CD4-positive, alpha-beta T cell treated with Interleukin-17A for 4 hours (primary cell): ENCODE data around the gene ERGIC1.
A peak's percentile ranks its signal among the peaks of the same experiment; 100 is the strongest.

Experiments used
- DNase-seq: peaks from one replicate; pipeline ENCODE4 v3.0.0-alpha.2; 2020; ENCODE audit warnings: mixed read lengths

ERGIC1 gene

GRCh38 chr5:172952034-172952511 lies 118.0 kb downstream of the ERGIC1 start:
- no peak for DNase-seq

DNA sequence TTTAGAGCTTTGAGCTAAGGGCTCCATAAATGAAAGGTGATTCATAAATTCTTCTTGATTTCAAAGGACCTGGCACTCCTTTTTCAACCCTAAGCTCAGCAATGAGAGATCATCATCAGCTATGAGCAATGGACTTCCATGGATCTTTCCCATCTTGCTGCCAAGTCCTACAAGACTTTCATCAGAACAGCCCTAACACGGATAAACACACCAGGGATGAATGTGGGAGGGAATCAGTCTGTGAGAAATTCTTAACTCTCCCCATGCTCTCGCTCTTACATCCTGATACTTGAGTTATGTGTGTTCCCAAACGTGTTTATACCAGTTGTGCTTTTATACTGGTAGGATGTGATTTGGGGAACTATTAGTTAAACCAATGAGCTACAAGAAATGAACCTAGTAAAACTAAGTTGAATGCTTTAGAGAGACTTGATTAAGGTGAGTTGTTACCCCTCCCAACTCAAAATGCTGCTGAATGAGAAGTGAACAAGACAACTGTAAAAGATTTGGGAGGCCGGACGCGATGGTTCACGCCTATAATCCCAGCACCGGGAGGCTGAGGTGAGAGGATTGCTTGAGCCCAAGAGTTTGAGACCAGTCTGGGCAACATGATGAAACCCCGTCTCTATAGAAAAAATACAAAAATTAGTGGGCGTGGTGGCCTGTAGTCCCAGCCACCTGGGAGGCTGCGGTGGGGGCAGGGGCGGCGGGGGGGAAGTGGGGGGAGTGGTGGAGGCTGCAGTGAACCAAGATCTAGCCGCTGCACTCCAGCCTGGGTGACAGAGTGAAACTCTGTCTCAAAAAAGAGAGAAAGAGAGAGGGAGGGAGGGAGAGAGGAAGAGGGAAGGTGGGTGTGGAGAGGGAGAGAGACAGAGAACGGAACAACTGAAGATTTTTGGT lies 120.0 kb downstream of the ERGIC1 start:
- no peak for DNase-seq

- no peak for DNase-seq
These were observed 120.7 kb downstream of the ERGIC1 start for GRCh38 chr5:172954751-172955159.

DNA sequence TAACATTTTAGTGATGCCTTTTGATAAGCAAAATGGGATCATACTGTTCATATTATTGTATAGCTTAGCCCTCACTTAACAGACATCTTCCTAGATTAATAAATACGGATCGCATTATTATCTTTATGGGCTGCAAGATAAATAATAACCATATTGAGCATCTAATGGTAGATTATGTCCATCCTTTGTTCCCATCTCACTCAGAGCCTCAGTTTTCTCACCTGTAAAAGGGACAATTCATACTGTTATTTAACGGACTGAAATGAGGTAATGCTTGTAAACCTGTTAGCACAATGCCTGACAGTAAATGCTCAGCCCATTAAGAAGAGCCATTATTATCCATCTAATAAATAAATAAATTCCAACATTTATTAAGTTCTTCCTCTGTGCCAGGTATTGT lies 122.2 kb downstream of the ERGIC1 start:
- no peak for DNase-seq

- no peak for DNase-seq
These were observed 122.9 kb downstream of the ERGIC1 start for GRCh38 chr5:172956936-172957335.

- DNase-seq = no peak
These were observed 123.4 kb downstream of the ERGIC1 start for GRCh38 chr5:172957458-172957857.

GRCh38 chr5:172958331-172959046 lies 124.4 kb downstream of the ERGIC1 start:
- DNase-seq = peak; percentile 73

DNA sequence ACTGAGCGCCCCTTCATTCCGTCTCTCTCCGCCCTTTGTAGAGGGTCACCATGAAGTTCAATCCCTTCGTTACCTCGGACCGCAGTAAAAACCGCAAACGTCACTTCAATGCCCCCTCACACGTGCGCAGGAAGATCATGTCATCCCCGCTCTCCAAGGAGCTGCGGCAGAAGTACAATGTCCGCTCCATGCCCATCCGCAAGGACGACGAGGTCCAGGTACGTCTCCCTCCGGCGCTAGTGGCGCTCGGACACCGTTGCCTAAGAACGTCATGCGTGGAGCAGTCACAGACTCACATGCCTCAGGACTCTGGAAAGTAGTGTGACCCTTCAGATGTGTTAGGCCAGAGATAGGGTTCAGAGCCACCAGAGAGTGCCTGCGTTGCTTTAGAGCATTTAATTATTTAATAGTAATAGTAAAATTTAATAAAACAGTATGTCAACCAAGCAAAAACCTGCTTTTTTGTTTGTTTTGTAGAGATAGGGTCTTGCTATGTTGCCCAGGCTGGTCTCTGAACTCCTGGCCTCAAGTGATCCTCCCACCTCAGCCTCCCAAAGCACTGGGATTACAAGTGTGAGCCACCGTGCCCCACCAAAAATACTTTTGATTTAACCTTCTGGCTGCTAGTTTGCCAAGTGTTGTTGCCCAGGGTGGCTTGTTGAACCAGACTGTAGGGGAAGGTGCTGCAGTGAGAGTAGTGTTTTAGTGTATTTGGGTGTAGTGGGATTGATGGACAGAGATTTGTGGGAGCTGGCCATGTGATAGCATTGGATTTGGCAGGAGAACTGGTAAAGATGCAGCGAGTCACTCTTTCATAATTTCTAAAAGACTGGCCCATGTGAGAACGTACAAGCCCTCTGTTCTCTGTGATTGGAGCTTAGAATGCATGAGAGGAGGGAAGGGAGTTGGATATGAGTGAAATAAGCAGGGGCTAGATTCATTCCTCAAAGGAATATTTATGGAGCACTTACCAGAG lies 126.1 kb downstream of the ERGIC1 start:
- no peak for DNase-seq

GRCh38 chr5:172969921-172970320 lies 135.9 kb downstream of the ERGIC1 start:
- DNase-seq = no peak

DNA sequence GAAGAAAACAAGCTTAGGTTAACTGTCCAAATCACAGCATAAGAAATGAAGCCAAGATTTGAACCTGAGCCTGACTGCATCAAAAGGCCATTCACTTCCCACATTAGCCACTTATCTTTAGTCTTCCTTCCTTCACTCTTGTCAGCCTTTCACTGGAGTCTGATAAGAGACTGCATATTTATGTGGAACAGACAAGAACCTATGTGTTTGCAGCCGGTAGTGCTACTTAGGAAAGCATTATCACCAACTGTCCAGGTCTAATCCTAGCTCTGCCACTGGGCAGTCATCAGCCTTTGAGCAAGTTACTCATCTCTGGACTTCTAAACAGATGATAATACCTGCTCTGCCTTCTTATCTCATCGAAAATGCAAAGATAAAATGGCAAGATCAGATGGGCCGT lies 137.4 kb downstream of the ERGIC1 start:
- DNase-seq = no peak

DNA sequence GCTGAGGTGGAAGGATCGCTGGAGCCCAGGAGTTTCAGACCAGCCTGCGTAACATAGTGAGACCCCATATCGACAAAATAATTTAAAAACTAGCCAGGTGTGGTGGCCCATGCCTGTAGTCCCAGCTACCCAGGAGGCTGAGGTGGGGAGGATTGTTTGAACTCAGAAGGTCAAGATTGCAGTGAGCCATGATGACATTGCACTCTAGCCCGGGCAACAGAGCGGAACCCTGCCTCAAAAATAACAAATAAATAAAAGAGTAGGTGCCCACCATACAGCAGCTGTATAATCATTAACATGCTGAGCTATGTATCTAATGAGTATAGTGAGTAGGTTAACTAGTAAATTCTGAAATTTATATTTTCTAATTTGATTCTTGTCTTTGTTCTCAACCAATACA lies 138.5 kb downstream of the ERGIC1 start:
- no peak for DNase-seq

- DNase-seq = no peak
These were observed 139.3 kb downstream of the ERGIC1 start for GRCh38 chr5:172973127-172973916.

DNA sequence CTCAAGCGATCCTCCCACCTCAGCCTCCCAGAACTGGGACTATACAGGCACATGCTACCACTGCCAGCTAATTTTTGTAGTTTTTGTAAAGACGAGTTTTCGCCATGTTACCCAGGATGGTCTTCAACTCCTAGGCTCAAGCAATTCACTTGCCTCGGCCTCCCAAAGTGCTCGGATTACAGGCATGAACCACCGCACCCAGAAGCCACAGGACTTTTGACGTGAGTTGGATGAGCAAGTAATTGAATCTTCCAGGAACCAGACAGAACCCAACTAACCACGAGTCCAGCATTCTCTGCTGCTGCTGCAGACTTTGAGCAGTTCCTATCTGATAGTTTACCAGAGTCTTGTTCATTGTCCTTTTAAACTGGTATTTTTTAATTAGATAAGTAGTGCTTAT lies 139.9 kb downstream of the ERGIC1 start:
- no peak for DNase-seq

DNA sequence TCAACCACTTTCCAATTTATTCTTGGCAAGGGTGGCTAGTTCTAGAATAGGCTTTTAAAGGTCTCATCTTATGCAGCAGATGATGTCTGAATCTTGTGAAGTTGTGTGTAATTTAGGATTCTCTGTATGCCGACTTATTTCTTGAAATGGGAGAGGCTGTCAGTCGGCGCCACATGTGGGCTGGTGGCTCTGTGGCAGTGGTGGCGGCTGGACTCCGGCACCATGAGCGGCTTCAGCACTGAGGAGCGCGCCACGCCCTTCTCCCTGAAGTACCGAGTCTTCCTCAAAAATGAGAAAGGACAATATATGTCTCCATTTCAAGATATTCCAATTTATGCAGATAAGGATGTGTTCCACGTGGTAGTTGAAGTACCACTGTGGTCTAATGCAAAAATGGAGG lies 141.2 kb downstream of the ERGIC1 start:
- no peak for DNase-seq

GRCh38 chr5:172979778-172980177 lies 145.7 kb downstream of the ERGIC1 start:
- no peak for DNase-seq

DNA sequence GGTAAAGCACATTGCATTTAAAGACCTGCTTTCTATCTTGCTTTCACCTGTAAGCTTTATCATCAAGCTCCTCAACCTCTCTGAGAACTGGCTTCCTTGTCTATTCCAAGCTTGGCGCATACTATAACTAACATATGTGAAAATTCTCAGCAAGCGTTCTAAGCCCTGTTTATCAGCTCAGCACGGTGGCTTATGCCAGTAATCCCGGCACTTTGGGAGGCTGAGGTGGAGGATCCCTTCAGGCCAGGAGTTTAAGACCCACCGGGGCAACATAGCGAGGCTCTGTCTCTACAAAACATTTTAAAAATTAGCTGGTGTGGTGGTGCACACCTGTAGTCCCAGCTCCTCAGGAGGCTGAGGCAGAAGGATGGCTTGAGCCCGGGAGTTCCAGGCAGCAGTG lies 147.9 kb downstream of the ERGIC1 start:
- no peak for DNase-seq

DNA sequence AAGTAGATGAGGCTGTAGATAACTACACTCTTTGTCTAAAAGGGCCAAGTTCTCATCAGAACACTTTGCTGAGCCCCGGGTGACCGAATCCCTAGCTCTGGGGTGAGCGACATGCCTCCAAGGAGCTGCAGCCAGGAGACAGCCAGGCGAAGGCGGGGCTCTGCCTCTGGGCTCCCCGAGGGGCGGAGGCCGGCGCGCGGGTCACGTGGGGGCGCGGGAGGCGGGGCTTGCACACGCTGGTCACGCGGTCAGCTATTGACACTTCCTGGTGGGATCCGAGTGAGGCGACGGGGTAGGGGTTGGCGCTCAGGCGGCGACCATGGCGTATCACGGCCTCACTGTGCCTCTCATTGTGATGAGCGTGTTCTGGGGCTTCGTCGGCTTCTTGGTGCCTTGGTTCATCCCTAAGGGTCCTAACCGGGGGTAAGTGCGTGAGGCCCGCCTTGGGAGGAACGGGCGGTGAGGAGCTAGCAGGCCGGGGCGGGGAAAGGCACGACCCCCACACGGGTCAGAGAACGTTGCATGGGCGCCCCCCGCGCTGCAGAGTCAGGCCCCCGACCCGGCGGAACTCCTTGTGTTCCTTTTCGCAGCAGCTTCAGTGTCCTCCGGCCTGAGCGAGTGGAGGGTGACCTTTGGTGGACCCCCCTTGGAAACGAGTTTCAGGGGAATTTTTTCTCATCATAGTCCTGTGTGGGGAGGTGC lies 149.6 kb downstream of the ERGIC1 start, which contains the start of gene ATP6V0E1:
ATP6V0E1 (plus strand) TSS at position 230 of the 702 bp plus-strand sequence; CDS start at position 320, 90 bp downstream.
- peak; percentile 97 for DNase-seq

DNA sequence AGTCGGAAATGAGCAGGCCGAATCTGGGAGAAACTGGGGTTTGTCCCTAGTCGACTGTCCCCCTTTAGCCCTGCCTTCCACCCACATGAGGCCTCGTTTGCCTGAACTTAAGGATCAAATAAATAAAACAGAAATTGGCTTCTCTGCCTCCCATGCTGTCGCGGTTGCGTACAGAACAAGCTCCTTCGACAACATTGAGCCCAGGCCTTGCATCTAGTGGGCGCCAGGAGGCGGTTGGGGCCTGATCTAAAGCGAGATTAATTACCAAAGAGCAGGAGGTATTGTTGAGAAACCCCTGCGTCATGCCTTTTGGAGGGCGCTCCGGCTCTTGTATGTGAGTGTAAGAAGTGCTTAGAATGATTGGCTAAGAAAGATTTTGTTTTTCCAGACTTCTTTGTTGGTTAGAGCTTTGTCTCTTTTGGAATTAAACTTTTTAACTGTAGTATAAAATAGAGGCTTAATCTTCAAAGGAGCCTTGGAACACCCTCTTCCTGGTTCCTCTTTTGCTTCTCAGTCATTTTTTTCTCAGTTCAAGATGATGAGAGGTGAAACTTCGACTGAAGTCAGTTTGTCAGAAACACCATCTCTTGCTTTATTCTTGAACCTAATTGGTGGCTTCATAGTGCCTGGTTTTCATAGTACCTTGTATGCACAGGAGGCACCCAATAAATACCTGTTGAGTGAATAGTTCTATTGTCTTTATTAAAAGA lies 150.3 kb downstream of the ERGIC1 start:
- peak; percentile 71 for DNase-seq

GRCh38 chr5:172985596-172985995 lies 151.5 kb downstream of the ERGIC1 start:
- no peak for DNase-seq

- DNase-seq = no peak
These were observed 154.2 kb downstream of the ERGIC1 start for GRCh38 chr5:172988276-172988675.
